PC-3 (cell line): ENCODE measurements around the gene TM4SF4.

Experiments used
- EZH2phosphoT487 ChIP-seq: fragments of 300-600 bp; sonication (generic); IDR thresholded peaks from 2 replicates; pipeline ENCODE4 v1.6.1; 2018; ENCODE audit warnings: mild to moderate bottlenecking, antibody characterized with exemption, low read length, borderline replicate concordance
- TF ChIP-seq, protein P1 (sequence below): fragments of 300-600 bp; sonication (generic); conservative IDR thresholded peaks from 2 replicates; pipeline ENCODE4 v1.5.1; 2017; ENCODE audit warnings: antibody characterized with exemption, low read depth, mild to moderate bottlenecking, low read length

- TF ChIP-seq, protein P1, sequence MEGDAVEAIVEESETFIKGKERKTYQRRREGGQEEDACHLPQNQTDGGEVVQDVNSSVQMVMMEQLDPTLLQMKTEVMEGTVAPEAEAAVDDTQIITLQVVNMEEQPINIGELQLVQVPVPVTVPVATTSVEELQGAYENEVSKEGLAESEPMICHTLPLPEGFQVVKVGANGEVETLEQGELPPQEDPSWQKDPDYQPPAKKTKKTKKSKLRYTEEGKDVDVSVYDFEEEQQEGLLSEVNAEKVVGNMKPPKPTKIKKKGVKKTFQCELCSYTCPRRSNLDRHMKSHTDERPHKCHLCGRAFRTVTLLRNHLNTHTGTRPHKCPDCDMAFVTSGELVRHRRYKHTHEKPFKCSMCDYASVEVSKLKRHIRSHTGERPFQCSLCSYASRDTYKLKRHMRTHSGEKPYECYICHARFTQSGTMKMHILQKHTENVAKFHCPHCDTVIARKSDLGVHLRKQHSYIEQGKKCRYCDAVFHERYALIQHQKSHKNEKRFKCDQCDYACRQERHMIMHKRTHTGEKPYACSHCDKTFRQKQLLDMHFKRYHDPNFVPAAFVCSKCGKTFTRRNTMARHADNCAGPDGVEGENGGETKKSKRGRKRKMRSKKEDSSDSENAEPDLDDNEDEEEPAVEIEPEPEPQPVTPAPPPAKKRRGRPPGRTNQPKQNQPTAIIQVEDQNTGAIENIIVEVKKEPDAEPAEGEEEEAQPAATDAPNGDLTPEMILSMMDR: no peak
- TF ChIP-seq EZH2phosphoT487: no peak
Measured at GRCh38 chr3:149519912-149520311, 45.4 kb downstream of the TM4SF4 start.
